ENCODE data around the gene SARS1.

- TF ChIP-seq POLR2AphosphoS5 (IDR thresholded peaks at IDR 0.05): no peak
- no peak for TF ChIP-seq POLR2A (IDR thresholded peaks at IDR 0.05)
- TF ChIP-seq CTCF (IDR thresholded peaks at IDR 0.05): no peak
Measured at GRCh38 chr1:109269212-109269980, 55.7 kb downstream of the SARS1 start.

Measured in prostate gland (tissue), 2 donors.